ENCODE results near the gene YPEL1. TPM values are rescaled to one million over a fixed set of nuclear protein-coding genes. Genes with fewer than 3 reads are reported as not detected.
A peak's percentile ranks its signal among the peaks of the same experiment; 100 is the strongest.

The YPEL1 gene
- total and polyA plus RNA-seq, 2 donors (not counting 1 experiment from before 2014, with no cell fraction given): 14.9 to 17.0 TPM

- no peak overlapping the region for H3K27ac ChIP-seq (ENCODE audit: low read length in 2 of 2)
- peaks cover 10% of the 10 kb centered on the region for H3K4me1 Mint-ChIP-seq
- ChIA-PET CTCF (interaction anchor here (2.3 to 3.1 kb wide), 2 partner anchors 10 to 11 kb away, joined by 15 to 19 read pairs; no protein-coding TSS in a partner anchor), POLR2A (no interaction called here)
- DNase-seq (peak; percentile 88), ATAC-seq (ENCODE audit: low read depth) (peak; percentile 97)
- H4K20me1 ChIP-seq (ENCODE audit: control insufficient read depth, insufficient read depth, low read length, poor library complexity, severe bottlenecking): no peaks in the 10 kb centered on the region
- H3K4me2 ChIP-seq (replicated peaks; ENCODE audit: low read depth, low read length, poor library complexity, severe bottlenecking): peak overlapping the region; percentile 81
- WGBS (ENCODE audit: insufficient coverage): under 1% methylated on average over 75 of the region's 79 CpGs
- intact Hi-C loops (cut with micrococcal nuclease): loop anchor here (1.0 to 5.0 kb wide), 3 partner anchors 8 to 655 kb away; partner anchors contain the start of genes SDF2L1 and THAP7
- H2AFZ ChIP-seq (ENCODE audit: insufficient read depth, low read depth, low read length, poor library complexity, severe bottlenecking): peak overlapping the region; percentile 86
- H3K79me2 ChIP-seq (ENCODE audit: control insufficient read depth, insufficient read depth, low read length): no peaks in the 10 kb centered on the region
- TF ChIP-seq, protein P1, sequence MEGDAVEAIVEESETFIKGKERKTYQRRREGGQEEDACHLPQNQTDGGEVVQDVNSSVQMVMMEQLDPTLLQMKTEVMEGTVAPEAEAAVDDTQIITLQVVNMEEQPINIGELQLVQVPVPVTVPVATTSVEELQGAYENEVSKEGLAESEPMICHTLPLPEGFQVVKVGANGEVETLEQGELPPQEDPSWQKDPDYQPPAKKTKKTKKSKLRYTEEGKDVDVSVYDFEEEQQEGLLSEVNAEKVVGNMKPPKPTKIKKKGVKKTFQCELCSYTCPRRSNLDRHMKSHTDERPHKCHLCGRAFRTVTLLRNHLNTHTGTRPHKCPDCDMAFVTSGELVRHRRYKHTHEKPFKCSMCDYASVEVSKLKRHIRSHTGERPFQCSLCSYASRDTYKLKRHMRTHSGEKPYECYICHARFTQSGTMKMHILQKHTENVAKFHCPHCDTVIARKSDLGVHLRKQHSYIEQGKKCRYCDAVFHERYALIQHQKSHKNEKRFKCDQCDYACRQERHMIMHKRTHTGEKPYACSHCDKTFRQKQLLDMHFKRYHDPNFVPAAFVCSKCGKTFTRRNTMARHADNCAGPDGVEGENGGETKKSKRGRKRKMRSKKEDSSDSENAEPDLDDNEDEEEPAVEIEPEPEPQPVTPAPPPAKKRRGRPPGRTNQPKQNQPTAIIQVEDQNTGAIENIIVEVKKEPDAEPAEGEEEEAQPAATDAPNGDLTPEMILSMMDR (IDR thresholded peaks at IDR 0.05): peak; percentile 31
- no peak for TF ChIP-seq EZH2 (IDR thresholded peaks at IDR 0.05; ENCODE audit: borderline replicate concordance, insufficient read depth, low read depth, low read length, poor library complexity, severe bottlenecking)
- H3K27me3 ChIP-seq (replicated peaks in 1 of 4; ENCODE audit: control extremely low read depth in 1 of 4, control insufficient read depth in 3 of 4, insufficient read depth in 4 of 4, low read length in 3 of 4): no peaks in the 10 kb centered on the region
- peaks cover 6 to 18% of the 10 kb centered on the region in 2 donors for H3K4me1 ChIP-seq (ENCODE audit: control insufficient read depth in 2 of 2, insufficient read depth in 2 of 2, low read length in 2 of 2)
- H3K27me3 Mint-ChIP-seq: no peaks in the 10 kb centered on the region
- H3K9ac ChIP-seq (ENCODE audit: low read length): peak overlapping the region; percentile 60
- peaks cover 0 to 3% (median 0%) of the 10 kb centered on the region in 3 donors for H3K9me3 ChIP-seq (ENCODE audit: control extremely low read depth in 1 of 3, control insufficient read depth in 2 of 3, insufficient read depth in 1 of 3, low read length in 2 of 3)
- H3K36me3 ChIP-seq (replicated peaks in 1 of 2; ENCODE audit: control extremely low read depth in 1 of 2, control insufficient read depth in 1 of 2, extremely low read depth in 1 of 2, insufficient read depth in 2 of 2, low read length in 1 of 2): no peaks in the 10 kb centered on the region
- peak overlapping the region; percentile 90 for H3K4me3 Mint-ChIP-seq
- H3K27ac Mint-ChIP-seq: peak overlapping the region; percentile 75
- H3K9me3 Mint-ChIP-seq (ENCODE audit: insufficient read depth): no peaks in the 10 kb centered on the region
- H3K4me3 ChIP-seq (ENCODE audit: control extremely low read depth in 1 of 5, extremely low read depth in 1 of 5, insufficient read depth in 1 of 5, low read depth in 2 of 5, low read length in 4 of 5): peak overlapping the region in 4 of 5 experiments; percentile 60 to 73 (median 64)
Measured at GRCh38 chr22:21657360-21658032, 78.1 kb downstream of the YPEL1 start.

DNA sequence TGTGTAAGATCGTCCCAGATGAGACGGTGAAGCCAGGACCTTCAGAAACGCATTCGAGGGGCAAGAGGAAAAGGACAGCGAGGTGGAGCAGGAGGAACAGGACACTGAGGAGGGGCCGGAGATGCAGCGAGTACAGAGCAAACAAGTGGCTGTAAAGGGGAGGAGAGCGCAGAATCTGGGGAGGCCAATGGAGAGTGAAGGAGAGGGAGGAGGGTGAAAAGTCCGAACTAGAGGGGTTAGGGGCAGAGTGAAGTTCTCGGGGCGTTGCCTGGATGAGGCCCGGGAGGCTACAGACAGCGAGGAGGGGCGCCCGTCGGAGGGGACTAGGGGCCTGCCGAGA, 78.6 kb downstream of the YPEL1 start:
- Histone ChIP-seq H3K4me1 (ENCODE audit: control insufficient read depth in 2 of 2, insufficient read depth in 2 of 2, low read length in 2 of 2) (peaks cover 6 to 23% of the 10 kb centered on the region in 2 donors), H3K4me2 (replicated peaks; ENCODE audit: low read depth, low read length, poor library complexity, severe bottlenecking) (peak overlapping the region; percentile 81), H3K4me3 (ENCODE audit: control extremely low read depth in 1 of 5, extremely low read depth in 1 of 5, insufficient read depth in 1 of 5, low read depth in 2 of 5, low read length in 4 of 5) (peak overlapping the region in 4 of 5 experiments; percentile 60 to 73 (median 64)), H4K20me1 (ENCODE audit: control insufficient read depth, insufficient read depth, low read length, poor library complexity, severe bottlenecking) (no peaks in the 10 kb centered on the region), H3K79me2 (ENCODE audit: control insufficient read depth, insufficient read depth, low read length) (no peaks in the 10 kb centered on the region), H2AFZ (ENCODE audit: insufficient read depth, low read depth, low read length, poor library complexity, severe bottlenecking) (peak overlapping the region; percentile 86), H3K27ac (ENCODE audit: low read length in 2 of 2) (no peak overlapping the region), H3K9me3 (ENCODE audit: control extremely low read depth in 1 of 3, control insufficient read depth in 2 of 3, insufficient read depth in 1 of 3, low read length in 2 of 3) (peaks cover 0 to 3% (median 0%) of the 10 kb centered on the region in 3 donors), H3K9ac (ENCODE audit: low read length) (peak overlapping the region; percentile 60), H3K27me3 (replicated peaks in 1 of 4; ENCODE audit: control extremely low read depth in 1 of 4, control insufficient read depth in 3 of 4, insufficient read depth in 4 of 4, low read length in 3 of 4) (no peaks in the 10 kb centered on the region), H3K36me3 (replicated peaks in 1 of 2; ENCODE audit: control extremely low read depth in 1 of 2, control insufficient read depth in 1 of 2, extremely low read depth in 1 of 2, insufficient read depth in 2 of 2, low read length in 1 of 2) (no peaks in the 10 kb centered on the region)
- no peak for TF ChIP-seq EZH2 (IDR thresholded peaks at IDR 0.05; ENCODE audit: borderline replicate concordance, insufficient read depth, low read depth, low read length, poor library complexity, severe bottlenecking)
- TF ChIP-seq, protein P1 (IDR thresholded peaks at IDR 0.05): no peak
- H3K9me3 Mint-ChIP-seq (ENCODE audit: insufficient read depth): no peaks in the 10 kb centered on the region
- intact Hi-C loops (cut with micrococcal nuclease): loop anchor here (1.0 to 5.0 kb wide), 3 partner anchors 8 to 655 kb away; partner anchors contain the start of genes SDF2L1 and THAP7
- no peaks in the 10 kb centered on the region for H3K27me3 Mint-ChIP-seq
- DNase-seq: no peak
- no peak for ATAC-seq (ENCODE audit: low read depth)
- WGBS (ENCODE audit: insufficient coverage): 71% methylated on average over 17 of the region's 17 CpGs
- H3K27ac Mint-ChIP-seq: peak overlapping the region; percentile 82
- H3K4me1 Mint-ChIP-seq: peaks cover 12% of the 10 kb centered on the region
- peak overlapping the region; percentile 90 for H3K4me3 Mint-ChIP-seq
- POLR2A ChIA-PET: no interaction called here
- CTCF ChIA-PET: interaction anchor here (2.3 kb wide), 1 partner anchor 10 kb away, joined by 19 read pairs; no protein-coding TSS in a partner anchor

Measured in B cell (primary cell).